Stimulated activated CD4-positive, alpha-beta T cell treated with anti-CD3 and anti-CD28 coated beads, TNF-alpha, amount 100 ng/mL, for 24 hours (primary cell): ENCODE results near the gene KRTAP7-1.

Experiments used
- DNase-seq, 3 experiments: peaks; one replicate each; pipeline ENCODE4 v3.0.0-alpha.2; 2020; ENCODE audit warnings: low read depth in 3 of 3

Gene KRTAP7-1, protein sequence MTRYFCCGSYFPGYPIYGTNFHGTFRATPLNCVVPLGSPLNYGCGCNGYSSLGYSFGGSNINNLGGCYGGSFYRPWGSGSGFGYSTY

DNA sequence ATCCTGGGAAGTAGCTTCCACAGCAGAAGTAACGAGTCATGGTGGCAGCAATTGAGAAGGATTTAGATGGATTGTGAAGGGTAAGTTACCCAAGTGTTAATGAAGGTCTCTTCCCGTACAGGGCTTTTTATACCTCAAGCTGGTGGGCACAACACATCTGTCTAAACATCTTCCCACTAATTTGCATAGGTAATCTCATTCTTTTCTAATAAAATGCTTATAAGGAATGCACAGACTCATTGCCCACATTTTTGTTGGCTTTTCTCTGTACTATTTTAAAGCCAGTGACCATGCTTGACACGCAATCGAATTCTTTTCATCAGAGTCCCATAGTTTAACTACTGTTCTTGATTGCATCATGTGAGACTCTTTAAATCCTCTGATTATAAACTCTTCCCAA lies at the start of gene KRTAP7-1:
Gene KRTAP7-1, minus strand, starts transcription at position 101 of the 400 bp plus-strand sequence. Its CDS starts 61 bp downstream, at position 40.
- no peak for DNase-seq

DNA sequence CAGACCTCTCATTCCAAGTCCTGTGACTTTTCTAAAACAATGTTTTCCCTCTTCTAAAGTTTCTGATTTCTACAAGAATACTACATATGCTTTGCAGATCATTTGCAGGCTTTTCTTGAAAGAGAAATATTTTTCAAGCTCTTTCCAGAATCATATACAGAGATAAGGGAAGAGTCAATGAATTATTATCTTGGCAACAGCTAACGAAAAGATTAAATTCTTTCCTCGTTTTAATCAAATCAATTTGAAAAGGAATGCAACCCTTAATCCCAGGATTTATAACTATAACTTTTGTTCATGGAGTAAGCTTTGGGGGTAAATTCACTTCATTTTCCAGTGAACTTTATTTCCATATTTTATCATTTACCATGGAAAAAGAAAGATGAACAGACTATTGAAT lies 45.0 kb upstream of the KRTAP7-1 start:
- no peak for DNase-seq

DNA sequence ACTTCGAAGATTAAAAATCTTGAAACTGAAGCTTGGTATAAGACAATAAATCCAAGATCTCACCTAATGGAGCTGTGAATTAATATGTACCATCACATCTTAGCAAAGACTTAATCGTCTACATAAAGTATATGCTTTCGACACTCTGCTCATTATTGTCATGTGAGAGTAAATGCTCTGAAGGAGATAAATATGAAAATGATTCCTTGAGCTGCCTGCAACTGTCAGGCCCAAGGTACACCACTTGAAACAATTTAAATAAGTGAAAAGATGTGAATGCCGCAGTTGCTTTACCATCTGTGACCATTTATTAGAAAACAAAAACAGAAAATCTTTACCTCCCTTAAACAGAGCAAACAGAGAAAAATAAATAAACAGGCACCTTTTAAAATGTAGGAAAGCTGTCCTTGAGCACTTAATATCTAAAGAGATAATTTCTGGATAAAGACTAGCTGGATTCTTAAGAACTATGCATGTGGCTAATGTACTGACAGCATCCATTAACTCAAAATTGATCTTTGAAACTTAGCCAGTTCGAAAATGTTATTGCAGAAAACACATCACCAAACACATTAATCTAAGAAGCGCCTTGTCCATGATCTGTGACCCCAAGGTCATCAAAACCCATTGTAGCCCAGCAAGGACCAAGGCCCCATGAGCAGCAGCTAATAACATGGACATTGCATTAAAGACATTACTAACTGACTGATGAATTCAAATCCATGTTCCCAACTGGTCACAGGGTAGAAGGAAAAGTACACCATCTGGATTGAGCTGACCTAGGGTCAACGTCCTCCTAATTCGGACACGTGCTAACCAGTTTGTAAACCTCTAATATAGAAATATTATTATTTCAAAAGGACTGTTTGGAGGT lies 18.3 kb upstream of the KRTAP7-1 start:
- DNase-seq: no peak

DNA sequence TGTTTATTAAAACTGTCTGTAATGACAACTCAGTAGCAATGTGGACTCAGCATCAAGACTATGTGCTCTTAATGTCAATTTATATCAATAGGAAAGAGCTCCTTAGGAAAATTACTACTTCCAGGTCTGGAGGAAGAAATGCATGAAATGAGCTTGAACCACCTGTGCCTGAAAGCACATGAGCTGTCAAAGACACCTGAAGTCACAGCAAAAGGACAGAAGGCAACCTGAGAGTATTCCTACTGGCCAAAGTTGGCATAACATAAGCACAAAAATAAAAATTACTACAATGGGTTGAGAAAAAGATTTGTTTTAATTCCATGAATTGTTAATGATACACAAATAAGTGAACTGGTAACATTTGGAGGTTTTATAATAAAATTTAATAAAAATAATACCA lies 13.4 kb upstream of the KRTAP7-1 start:
- DNase-seq: no peak

DNA sequence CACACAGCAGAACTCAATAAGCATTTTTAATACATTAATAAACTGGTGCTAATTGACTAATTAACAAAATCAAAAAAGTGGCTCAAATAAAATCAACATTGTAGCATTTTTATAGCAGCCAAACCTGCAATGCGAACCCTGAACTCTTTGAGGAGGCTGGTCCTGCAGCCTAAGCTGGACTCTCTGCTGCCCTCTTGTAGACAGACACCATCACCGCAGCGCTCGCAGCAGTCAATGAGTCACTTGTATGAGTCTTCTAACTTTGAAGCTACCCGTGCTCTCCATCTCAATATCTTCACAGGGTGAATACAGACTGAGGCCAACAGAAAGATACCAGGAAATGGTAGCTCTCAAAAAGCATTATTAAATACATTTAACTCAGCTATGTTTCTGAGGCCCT lies 9.7 kb upstream of the KRTAP7-1 start:
- peak; percentile 4 to 43 (median 17) for DNase-seq

DNA sequence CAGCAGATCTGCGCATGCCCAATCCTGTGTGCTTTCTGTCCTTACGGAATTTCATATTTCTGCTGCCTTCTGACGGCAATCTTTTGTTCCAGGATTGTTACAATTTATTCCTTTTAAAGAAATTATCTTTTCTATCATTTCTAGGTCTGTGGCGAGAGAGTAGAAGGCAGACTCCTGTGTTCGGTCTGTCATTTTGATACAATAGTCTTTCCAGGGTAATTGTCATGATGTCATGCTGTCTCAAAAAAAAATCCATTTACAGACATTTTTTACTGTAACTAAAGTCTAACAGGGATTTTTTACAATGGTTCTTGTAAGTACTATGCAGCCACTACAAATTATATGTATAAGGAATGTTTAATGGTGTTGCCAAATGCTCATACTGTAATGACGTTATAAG lies 9.0 kb upstream of the KRTAP7-1 start:
- DNase-seq: no peak

DNA sequence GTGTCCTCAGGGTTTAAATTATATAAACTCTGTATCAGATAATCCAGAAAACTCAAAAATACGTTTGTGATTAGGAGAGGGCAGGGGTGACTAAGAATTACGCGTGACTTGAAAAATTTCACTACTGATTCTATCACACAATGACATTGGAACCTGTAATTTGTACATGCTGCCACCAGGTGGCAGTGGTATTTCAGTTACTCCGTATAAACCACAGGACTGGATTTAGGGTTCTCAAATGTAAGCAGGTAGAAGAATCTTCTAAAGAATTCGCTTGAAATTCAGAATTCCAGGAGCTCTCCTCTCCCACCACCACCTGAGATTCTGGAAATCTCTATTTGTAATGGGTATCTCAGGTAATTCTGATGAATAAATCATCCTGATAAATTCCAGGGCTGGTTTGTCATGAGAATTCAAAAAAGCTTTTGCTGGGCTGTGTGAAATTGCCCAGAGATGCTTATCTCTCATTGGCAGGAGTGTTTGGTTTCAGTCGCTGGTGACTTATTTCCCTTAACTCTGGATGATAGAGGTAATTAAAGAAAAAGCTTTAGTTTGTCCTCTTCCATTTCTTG lies 1.7 kb upstream of the KRTAP7-1 start:
- peak in 2 of 3 experiments; percentile 16 to 23 for DNase-seq

DNA sequence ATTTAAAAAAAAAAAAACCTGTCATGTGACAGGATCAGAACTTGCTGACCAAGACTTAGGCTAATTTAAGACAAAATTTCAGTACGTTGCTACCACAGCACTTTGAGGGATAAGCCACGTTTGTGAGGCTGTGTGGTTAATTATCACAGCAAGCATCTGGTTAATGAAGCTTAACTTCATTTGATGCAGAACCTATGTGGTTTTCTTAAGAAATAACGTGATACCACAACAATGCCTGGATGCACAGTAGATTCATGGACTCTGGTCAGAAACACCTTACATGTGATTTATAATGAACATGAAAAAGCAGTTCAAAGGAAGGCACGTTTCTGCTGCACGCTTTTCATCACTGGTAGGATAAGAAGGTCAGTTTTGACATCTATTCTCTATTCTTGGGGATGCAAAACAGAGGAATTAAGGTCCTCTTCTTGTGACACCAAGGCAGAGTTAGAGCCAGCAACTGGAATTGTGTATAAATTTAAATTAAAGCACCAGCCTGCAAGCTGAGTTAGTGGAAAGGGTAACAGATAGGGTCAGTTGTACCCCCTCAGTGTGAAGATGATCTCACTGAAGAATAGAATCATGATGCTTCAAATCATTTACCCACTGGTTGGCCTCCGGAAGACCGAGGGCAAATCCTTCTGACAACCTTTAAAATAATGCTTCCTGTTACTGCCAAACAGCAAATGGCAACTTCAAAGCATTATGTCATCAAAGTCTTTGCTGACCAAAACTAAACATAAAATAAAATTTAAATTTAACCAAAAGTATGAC lies 10.5 kb downstream of the KRTAP7-1 start:
- no peak for DNase-seq

DNA sequence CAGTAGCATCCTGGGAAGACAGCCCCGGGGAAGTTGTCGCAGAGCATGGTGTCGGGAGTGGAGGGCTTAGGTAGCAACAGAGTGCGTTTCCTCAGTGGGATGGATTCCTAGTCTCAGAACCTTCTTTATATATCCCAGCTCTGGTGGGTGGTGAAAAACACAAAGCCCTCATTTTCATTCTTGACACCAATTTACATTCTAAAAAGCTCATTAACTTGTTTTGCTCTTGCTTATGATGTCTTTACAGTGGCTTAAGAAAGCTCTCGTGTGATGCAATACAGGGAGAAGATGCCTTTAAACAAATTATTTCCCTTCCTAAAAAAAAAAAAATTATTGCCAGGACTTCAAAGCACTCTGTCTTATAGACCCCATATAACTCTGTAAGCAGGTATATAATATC lies 16.4 kb downstream of the KRTAP7-1 start, which contains the start of gene KRTAP8-1:
Gene KRTAP8-1, minus strand, starts transcription at position 101 of the 400 bp plus-strand sequence. Its CDS starts 54 bp downstream, at position 47.
- no peak for DNase-seq

DNA sequence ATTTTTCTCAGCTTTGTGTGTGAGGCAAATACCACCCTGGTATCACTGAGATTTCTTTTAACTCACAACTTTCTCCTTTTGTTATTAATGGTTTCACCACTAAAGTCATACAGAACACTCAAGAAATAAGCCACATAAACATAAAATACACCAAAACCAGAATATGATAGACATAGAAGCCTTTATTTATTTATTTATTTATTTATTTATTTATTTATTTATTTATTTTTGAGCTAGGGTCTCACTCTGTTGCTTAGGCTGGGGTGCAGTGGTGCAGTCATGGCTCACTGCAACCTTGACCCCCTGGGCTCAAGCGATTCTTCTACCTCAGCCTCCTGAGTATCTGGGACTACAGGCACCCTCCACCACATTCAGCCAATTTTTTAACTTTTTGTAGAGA lies 29.0 kb downstream of the KRTAP7-1 start:
- no peak for DNase-seq

DNA sequence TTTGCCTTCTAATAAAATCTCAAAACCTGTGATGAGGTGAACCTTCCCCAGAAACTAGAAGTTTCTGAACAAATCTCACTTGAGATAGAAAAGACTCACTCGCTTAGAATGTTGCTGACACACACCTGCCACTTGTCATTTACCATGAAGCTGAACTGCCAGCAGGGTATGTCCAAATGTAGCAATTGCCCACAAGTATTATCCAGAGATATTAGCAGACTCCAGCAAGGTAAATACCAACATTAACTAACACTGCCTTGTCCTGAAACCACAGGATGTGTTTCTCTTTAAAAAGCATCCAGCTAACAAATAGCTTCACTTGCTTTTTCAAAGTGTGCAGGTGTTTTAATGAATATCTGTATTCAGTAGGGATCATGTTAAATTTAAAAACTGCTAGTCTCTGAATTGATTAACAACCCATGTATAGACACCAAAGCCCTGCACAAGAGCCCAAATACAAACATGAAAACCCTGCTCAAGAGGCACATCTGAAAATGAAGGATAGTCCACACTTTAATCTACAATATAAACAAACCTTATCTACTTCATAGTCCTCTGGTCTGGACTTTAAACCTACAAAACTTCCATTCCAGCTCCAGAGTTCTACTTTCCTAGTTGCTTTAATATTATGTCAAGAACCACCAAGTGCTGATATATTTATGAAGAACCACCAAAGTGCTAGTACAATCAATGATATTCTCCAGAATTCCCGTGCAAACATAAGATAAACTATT lies 35.8 kb downstream of the KRTAP7-1 start:
- no peak for DNase-seq

DNA sequence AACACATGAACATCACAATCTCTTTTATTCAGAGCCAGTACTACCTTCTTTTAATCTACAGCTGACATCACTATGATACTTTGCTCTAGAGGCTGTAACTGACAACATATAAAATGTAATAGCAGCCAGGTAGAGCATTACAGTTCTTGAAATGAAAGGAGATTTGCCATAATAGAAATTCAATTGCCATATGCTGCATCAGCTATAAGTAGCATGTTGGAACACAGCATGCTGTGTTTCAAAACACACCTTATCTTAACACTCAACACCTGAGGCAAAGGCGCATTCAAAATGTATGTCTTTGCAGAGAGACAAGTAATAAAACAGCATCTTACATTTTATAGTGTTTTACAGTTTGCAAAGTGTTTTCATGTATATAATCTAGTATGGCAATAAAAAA lies 50.3 kb downstream of the KRTAP7-1 start:
- DNase-seq: no peak
